Activated CD8-positive, alpha-beta memory T cell treated with anti-CD3 and anti-CD28 coated beads for 36 hours (primary cell): ENCODE data around the gene GNG2. TPM values are rescaled to one million over a fixed set of nuclear protein-coding genes. Genes with fewer than 3 reads are reported as not detected.

ENCODE experiments used
- total RNA-seq, 2 experiments: library from RNA; stranded (reverse); gene quantifications; one replicate each; pipeline ENCODE4 v1.2.3, GENCODE V29; 2021

The GNG2 gene
- total RNA-seq, 2 experiments from 2014 or later: 108 to 110 TPM

Other genes with a start within 250 kb of the GNG2 start
- gene FRMD6, start 208.7 kb upstream of the GNG2 start, total RNA-seq: 1 to 10 TPM; 2.1 TPM
- gene RTRAF, start 128.9 kb downstream of the GNG2 start, total RNA-seq: 100 to 1,000 TPM; 204 to 217 TPM
- gene NID2, start 208.4 kb downstream of the GNG2 start, total RNA-seq: under 1 TPM in 1 of 2 experiments, not detected in 1; 0.13 TPM